SIG-M5 treated with dmso at 0.1 percent for 504 hours (cell line): ENCODE results near the gene CXXC1.
A peak's percentile ranks its signal among the peaks of the same experiment; 100 is the strongest.
"Not testable (repeated sequence)": the region's sequence is repeated elsewhere in the genome, so short reads cannot be mapped to it uniquely, and the experiment has no call there.

ENCODE experiments used
- DNase-seq: peaks from one replicate; lab custom pipeline; 2025; ENCODE audit not compliant: unreplicated experiment; lab: John Stamatoyannopoulos, UW

CXXC1 gene

DNA sequence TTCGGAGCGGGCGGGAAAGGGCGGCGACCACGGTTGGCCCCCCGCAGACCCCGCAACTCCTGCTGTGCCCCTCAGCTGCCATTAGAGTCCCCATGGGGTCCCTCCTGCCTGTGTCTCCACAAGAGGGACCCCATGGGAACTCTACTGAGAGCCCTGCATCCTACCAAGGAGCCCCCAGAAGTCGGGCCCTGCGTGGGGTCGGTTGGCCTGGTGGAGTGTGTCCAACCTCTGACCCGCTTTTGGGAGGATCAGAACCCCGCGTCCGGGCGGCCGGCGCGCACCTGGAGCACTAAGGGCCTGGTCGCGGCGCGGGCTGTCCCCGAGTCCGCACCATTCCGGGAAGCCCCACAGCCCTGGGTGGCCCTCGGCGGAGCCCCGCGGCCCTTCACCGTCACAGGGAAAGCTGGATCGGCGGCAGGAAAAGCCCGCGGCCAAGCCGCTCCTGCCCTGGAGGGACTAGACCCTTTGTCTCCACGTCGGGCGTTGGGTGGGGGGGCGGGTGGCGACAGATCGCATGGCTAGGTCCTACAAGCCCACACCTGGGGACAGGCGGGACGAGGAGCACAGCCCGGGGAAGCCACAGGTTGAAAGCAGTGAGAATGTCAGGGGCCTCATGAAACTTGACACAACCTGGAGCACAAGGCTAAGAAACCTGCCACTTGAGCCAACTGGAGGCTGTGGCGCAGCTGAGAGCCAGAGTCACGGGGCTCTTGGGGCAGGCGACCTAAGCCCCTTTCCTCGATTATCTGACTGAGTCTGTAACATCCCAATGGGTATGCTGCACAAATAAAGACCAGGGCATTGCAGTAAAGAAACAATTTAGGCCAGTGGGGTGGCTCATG, 11.2 kb upstream of the CXXC1 start:
- DNase-seq = no peak

DNA sequence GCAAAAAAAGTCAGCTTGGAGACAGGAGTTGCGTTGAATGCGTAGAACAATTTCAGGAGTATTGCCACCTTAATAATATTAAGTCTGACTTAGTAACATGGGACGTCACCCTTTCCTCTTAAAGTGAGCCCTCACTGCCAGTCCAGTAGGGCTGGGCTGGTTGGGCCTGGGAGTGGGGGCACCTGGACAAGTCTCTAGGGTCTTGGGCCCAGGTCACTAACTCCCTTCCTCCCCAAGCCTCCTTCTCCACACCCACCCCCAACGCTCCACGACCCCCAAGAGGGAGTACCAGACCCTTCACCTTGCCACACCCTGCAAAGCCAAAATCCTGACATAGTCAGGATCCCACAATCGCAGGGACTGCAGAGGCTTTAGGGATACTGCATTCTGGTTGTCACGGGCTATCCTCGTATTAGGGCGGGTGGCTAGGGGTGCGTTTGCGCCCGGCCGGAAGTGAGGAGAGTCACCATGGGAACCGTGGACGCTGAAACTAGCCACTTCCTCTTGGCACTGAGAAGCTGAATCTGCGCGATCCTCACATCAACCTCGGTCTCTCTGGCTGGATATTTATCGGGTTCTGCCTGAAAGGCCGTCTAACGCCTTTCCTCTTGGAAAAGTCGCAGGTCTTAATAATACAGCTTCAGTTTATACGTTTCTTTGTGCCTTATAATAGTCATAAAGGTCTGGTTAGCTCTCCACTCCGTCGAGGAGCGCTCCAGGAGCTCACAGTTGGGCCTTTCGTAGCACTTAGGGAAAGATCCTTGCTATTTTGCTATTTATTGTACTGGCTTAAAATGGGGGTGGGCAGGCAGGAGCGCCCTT, 10.3 kb upstream of the CXXC1 start:
- peak; percentile 82 for DNase-seq

DNA sequence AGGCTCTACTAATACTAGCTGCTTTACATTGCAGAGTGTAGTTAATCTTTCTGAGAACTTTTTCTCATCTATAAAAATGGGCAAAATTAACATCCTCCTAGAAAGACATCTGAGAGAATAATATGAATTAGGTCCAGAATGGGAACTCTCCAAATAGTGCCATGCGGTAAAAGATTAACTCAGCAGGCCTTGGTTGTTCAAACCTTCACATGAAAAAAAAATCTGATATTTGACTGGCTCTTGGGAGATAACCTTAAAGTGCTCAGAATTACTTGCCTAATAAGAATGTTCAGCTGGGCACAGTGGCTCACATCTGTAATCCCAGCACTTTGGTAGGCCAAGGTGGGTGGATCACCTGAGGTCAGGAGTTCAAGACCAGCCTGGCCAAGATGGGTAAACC, 5.5 kb upstream of the CXXC1 start:
- DNase-seq = no peak

DNA sequence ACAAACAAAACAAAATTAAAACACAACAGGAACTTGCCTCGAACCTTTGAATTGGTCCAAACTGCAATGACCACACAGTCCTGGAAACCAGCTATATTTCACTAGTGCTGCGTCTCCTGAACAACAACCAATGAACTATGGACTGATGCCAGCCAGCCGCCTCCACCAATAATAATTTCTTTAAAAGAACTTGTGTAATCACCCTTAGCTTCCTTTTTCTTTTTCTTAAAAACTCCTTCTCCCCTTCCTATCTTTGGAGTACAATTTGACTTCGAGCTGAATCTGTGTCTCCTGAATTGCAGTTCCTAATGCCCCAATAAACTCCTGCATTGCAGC, 1.6 kb upstream of the CXXC1 start:
- DNase-seq = peak; percentile 15

DNA sequence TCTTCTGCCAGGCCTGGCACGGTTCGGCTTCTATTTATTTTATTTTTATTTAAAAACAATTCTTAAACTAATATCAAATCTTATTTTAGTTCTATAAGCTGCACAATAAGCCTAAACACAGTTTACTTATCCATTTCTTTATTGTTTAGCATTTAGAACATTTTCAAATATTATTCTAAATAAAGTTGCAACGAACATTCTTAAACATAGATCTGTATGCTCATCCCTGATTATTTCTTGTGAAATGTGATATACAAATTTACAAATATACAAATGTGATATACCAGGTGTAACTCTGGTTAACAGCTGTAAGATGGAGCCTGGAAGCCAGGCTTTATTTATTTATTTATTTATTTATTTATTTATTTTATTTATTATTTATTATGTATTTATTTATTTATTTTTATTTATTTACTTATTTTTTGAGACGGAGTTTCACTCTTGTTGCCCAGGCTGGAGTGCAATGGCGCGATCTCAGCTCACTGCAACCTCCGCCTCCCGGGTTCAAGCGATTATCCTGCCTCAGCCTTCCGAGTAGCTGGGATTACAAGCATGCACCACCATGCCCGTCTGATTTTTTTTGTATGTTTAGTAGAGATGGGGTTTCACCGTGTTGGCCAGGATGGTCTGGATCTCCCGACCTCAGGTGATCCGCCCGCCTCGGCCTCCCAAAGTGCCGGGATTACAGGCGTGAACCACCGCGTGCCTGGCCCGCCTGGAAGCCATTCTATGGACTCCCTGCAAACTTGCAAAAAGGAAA, 1.0 kb upstream of the CXXC1 start:
- DNase-seq = not testable (repeated sequence)

DNA sequence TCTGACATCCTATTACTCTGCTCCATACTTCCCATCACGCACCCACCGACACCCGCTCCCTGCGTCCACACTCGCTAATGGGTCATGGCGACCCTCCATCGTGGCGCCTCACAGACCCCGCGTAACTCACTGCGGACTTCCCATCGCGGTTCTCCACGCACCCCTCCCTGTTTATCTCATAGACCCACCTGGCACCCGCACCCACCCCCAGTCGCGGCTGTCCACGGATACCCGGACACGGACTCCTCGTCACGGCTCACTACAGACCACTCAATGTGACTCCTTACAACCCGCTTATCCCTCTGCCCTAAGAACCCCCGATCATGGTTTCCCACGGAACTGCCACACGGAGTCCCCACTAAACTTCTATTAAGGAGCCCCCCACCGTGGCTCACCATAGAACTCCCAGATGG, 458 bp downstream of the CXXC1 start:
- no peak for DNase-seq

DNA sequence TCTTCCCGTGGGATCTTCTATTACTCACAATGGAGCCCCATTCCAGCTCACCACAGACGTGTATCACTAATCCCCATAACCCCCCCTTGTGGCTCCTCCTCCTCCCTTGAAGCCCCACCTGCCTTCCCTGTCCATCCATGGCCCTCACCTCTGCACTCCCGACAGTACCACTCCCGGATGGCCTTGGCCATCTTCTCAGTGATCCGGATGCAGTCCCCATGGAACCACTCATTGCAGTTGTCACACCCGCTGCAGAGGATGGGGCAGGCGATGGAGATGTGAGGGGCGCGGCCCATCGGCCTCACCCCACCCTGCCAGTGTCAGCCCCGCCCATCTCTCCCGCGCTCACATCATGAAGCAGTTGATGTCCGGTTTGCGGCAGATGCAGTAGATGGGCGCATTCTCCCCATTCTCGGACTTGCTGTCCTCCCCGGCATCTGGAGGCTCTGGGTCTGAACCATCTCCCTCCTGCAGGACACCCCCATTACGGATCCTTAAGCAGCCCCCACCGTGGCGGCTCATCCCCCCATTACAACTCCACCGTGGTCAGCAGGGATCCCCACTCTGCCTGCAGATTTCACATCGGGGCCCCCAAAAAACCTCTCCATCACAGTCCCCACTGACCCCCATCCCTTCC, 983 bp downstream of the CXXC1 start:
- peak; percentile 19 for DNase-seq

DNA sequence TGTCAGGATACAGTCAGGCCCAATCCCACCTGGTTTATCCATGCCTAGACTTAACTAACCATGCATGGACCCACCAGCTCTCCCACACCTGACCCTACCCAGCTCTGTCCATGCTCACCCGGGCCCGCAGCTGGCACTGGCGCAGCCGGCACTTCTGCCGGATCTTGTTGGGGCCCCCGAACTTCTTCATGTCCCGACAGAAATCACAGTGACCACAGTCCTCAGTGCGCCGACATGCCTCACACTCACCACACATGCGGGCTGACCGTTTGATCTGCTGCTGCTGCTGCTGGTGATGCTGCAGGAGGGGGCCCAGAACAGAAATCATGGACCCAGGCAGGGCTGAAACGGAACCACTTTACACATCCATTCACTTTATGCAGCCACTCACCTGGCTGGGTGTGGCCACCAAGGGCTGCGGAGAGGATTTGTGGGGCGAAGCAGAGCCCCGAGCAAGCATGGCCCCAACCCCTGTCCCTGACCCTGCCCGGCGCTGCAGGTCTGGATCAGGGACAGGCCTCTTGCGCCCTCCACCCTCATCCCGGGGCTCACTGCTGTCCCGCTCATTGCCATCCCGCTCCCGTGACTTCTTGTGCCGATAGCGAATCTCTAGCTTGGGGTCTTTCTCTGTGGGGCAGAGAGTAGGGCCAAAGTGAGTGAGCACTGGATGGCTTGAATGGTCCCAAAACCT, 1.7 kb downstream of the CXXC1 start:
- DNase-seq = no peak

DNA sequence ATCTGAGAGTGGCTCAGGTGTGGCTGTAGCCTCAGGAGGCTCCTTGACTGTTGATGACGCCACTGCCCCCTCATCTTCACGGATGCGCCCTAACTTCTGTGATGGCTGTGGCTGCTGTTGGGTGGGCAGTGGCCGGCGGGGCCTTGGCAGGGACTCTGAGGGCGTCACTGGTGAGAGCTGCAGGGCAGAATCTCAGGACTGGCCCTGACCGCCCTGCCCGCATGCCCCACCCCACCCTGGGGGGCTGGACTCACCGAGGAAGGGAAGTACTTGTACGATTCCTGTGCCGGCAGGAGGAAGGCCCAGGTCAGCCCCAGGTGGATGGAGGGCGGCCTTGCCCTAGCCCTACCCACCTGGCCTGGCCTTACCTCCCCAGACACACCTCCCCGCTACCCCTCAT, 2.4 kb downstream of the CXXC1 start:
- DNase-seq = no peak

DNA sequence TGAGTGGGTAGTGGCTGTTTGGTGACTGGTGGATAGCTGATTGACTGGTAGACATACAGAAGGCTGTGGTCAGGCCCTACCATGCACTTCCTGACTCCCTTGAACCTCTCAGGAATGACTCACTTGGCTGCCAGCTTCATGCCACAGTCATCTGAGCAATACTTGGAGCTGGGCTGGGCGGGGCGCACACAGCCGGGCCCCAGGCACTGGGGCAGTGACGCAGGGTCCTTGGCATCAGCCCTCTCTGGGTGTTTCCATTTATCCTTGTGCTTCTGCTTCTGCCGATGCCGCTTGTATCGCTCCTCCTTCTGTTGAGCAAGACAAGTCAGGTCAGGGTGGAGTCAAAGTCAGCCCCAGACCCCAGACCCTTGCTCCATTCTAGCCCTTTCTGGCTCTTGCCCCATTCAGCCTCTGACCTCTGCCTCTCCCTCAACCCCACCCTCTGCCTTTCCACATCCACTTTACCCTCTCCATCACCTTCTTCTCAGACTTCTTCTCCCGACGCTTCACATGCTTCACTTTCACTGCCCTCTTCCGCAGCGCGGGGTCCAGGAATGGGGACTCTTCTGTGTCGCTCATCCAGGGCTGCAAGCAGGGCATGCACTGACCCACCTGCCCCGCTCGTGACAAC, 3.1 kb downstream of the CXXC1 start:
- no peak for DNase-seq

DNA sequence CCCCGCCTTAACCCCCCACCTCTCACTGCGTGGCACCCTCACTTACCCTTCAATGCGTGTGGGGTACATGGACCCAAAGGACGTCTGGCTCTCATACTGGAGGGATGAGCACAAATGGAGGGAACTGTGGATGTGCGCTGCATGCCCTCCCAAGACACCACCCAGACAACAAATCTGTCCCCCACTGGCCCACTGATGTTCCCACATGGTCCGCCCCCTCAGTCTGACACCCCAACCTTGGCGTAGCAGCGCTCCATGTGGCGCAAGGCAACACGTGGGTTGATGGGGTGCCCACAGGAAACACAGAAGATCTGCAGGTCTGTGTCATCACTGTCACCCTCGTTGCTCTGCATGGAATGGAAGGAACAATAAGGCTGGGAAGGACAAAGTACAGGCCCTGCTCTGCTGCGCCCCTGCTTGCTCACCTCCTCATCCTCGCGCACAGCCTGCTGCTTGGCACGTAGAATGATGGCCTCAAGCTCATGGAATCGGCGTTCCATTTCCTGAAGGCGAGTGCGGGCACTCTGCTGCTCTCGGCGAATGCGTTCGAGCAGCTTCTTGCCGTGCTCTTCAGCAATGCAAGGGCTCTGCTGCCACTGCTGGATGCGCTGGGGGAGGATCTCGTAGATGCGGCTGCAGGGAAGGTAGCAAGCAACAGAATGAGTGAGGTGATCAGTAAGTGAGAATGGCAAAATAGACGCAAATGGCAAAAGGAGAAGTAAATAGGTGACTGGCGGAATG, 3.9 kb downstream of the CXXC1 start:
- no peak for DNase-seq

DNA sequence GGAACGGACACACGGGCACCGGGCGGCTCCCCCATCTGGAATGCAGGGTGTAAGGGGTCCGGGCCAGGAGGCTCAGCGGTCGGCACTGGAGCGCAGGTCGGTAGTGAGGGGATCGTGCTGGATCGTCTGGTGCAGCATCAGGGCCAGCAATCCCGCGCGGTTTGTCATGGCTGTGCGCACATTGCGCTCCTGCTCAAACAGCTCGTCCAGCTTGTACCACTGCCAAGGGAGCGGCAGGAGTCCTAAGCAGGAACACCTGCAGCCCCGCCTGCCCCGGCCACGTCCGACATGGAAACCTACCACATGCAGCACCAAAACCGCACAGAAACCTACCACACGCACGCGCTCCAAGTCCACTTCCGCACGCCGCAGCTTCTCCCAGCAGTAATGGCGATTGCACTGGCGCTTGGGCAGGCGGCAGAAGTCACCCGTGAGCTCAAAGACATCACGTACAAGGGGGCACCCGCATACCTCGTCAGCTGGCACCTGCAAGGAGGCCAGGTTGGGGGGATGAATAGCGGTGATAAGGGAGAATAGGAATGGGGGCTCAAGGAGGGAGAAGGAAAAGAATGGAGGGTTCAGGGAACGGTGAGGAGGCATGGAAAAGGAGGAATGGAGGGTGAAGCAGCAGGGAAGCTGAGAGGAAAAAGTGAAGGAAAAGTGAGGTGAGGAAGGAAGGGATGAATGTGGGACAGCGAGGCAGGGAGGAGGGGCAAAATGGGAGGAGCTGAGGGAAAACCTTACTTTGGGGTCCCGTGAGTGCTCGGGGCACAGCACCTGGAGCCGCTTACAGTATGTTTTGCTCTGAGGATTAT, 4.8 kb downstream of the CXXC1 start:
- no peak for DNase-seq

DNA sequence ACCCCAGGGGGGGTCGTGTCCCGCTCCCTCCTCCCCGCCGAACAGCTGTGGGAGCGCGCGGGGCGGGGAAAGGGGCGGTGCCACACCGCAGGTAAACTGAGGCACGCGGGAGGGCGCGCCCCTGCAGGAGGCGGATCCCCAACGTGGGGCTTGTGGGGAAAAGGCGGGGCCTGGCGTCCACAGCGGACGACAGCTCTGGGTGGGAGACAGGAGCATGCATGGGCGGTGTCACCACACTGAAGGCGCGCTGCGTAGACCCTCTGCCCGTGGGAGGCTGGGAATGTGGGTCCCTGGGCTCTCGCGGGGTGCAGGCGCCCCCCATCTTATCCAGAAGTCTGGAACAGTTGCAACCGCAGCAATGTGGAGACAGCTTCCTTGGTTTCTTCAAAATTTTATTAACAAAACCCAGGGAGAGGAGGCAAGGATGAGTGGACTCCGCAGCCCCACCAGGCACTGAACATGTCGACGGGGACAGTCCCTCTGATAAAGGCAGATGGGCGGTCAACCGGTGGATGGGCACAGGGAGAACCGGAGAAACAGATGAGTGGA, 5.4 kb downstream of the CXXC1 start:
- DNase-seq = no peak

DNA sequence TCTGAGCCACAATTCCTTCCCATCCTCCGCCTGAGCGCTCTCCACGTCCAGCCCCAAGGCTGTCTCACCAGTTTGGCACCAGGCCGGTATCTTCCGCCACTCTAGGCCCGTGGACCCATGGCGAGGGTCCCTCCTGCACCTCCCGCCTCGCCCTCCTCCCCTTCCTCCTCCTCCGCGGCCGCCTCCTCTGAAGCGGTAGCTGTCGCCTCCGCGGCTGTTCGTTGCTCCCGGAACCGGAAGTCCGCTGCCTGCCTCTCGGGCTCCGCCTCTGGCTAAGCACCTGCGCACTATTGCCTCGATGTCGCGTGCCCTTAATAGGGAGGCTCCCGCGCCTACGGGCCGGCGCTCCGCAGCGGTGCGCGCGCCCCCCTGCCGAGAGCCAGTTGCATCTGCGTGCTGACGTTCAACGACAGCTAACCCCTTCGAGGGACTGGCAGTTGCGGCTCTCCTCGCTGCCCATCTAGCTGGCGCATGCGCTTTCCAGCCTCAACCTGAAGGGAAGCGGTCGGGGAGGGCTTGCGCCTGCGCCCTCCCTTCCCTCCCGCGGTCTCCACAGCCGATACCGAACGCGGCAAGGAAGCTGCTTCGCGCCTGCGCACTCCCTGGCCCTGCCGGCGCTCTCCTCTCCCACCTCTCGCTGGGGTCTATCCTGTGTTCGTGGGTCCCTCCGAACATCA, 6.1 kb downstream of the CXXC1 start, which contains the start of gene MBD1:
TSS of gene MBD1 (minus strand) at position 229 of the 677 bp plus-strand sequence. CDS start 1,531 bp downstream, outside the sequence.
- peak; percentile 97 for DNase-seq

DNA sequence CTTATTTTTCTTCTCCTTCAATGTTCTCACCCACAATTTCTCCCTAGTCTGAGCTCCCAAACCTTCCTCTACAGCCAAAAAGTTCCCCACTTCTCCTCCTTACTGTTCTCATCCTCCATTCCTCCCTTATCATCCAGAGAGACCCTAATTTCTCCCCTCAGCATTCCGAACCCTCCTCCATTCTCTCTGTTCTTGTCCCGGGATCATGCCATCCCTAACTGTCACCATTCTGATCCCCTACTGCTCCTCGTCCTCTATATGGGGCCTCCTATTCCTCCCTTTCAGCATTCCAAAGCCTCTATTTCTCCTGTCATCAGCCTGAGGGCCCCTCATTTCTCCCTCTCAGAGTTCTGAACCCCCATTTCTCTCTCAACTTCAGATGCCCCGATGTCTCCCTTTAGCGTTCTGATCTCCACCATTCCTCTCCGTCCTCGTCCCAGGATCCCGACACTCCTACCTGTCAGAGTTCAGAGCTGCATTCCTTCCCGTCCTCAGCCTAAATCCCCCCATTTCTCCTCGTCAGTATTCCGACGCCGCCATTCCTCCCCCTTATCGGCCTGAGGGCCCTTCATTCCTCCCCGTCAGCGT, 6.7 kb downstream of the CXXC1 start:
- no peak for DNase-seq

DNA sequence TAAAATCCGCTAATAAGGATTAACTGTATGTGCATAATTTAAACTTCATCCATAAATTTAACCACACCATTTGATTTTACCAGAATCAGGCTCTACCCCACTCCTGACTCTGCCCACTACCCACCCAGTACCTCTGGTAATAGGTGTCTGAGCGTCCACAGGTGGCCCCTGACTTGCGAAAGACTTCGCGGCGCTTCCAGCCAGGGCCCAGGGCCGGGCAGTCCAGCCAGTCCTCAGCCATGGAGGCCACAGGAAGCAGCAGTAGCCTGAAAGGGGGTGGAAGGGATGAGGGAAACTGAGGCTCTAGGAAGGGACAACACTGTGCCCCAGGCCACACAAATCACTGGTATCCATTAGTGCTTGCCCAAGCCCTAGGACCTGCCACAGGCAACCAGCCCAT, 7.7 kb downstream of the CXXC1 start:
- DNase-seq = no peak

DNA sequence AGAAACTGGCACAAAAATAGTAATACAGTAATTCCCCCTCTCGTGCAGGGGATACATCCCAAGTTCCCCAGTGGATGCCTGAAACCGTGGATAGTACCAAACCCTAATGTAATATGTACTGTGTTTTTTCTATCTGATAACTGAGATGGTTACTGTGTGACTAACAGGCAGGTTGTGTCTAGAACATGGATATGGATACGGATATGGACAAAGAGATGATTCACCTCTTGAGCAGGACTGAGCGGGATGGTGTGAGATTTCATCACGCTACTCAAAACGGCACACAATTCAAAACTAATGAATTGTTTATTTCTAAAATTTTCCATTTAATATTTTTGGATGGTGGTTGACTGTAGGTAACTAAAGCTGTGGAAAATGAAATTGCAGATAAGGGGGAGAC, 9.6 kb downstream of the CXXC1 start:
- no peak for DNase-seq
